Adrenal gland (tissue), 5 donors: ENCODE results near the gene PTH2.

Source experiments
- POLR2A ChIP-seq, 2 donors: fragments of 450-650 bp; IDR thresholded peaks; one replicate each; pipeline ENCODE4 v1.6.1; 2017; ENCODE audit warnings: antibody characterized with exemption in 2 of 2, mild to moderate bottlenecking in 2 of 2, moderate library complexity in 1 of 2
- TF ChIP-seq, protein P1 (sequence below), 6 experiments: fragments of 450-650 bp in 4 of 6; fragments of 200-600 bp in 2 of 6; sonication (generic) in 1 of 6; IDR thresholded peaks; 1 replicate in 5 of 6; 2 replicates in 1 of 6; pipeline versions ENCODE4 v1.5.1 to v1.8.0; 2016 to 2021; ENCODE audit warnings: antibody characterized with exemption in 6 of 6, mild to moderate bottlenecking in 2 of 6, moderate library complexity in 1 of 6
- donor health status: DM: no; HTN: no; CAD: no.

- TF ChIP-seq, protein P1, sequence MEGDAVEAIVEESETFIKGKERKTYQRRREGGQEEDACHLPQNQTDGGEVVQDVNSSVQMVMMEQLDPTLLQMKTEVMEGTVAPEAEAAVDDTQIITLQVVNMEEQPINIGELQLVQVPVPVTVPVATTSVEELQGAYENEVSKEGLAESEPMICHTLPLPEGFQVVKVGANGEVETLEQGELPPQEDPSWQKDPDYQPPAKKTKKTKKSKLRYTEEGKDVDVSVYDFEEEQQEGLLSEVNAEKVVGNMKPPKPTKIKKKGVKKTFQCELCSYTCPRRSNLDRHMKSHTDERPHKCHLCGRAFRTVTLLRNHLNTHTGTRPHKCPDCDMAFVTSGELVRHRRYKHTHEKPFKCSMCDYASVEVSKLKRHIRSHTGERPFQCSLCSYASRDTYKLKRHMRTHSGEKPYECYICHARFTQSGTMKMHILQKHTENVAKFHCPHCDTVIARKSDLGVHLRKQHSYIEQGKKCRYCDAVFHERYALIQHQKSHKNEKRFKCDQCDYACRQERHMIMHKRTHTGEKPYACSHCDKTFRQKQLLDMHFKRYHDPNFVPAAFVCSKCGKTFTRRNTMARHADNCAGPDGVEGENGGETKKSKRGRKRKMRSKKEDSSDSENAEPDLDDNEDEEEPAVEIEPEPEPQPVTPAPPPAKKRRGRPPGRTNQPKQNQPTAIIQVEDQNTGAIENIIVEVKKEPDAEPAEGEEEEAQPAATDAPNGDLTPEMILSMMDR (IDR thresholded peaks at IDR 0.05), result no peak
- no peak for TF ChIP-seq POLR2A (IDR thresholded peaks at IDR 0.05)
These were observed 47.4 kb upstream of the PTH2 start for GRCh38 chr19:49470615-49470978.
